ENCODE measurements around the gene DHX40.
"Not testable (repeated sequence)": the region's sequence is repeated elsewhere in the genome, so short reads cannot be mapped to it uniquely, and the experiment has no call there.

The DHX40 gene

GRCh38 chr17:59565171-59565958 is at the start of gene DHX40:
Gene DHX40 (plus strand): TSS chr17:59565610. CDS start chr17:59565672, 62 bp downstream.
- DNase-seq: peak; percentile 49

DNA sequence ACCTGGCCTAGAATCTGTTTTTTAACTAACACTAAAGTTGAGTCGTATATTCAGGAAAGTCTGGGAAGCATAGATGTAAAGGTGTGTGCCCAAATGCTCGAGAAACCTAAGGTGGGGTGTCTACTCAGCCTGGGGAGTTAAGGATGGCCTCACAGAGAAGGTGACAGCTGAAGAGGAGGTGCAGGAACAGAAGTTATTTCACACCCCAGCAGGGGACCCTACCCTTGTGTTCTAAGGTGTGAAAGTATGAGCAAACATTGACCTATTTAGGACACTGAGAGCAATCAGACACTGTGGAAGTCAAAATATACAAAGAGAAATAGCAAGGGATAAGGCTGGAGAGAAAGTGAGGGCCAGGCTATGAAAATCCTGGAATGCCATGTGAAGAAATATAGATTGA is 49.0 kb upstream of the DHX40 start:
- DNase-seq: no peak

GRCh38 chr17:59519132-59519531 is 46.3 kb upstream of the DHX40 start:
- DNase-seq: no peak

- no peak for DNase-seq
Observed at GRCh38 chr17:59520251-59520650, 45.2 kb upstream of the DHX40 start.

GRCh38 chr17:59521465-59522126 is 43.8 kb upstream of the DHX40 start:
- peak; percentile 14 for DNase-seq

GRCh38 chr17:59524930-59525329 is 40.5 kb upstream of the DHX40 start:
- DNase-seq: not testable (repeated sequence)

DNA sequence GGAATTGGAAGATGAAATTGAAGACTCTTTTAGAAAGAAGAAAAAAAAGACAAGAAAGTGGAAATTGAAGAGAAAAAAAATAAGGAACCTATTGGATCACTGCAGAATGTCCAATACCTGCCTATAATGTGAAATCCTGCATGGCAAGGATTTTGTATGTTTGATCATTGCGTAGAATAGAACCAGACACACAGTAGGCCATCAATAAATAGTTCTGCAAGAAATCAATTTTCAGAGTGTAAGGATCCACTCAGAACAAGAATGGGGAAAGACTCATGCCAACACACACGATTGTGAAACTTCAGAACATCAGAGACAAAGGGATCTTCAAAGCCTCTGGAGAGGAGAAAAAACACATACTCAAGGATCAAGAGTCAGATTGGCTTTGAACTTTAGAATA is 39.7 kb upstream of the DHX40 start:
- DNase-seq: no peak

- no peak for DNase-seq
Observed at GRCh38 chr17:59526451-59526850, 39.0 kb upstream of the DHX40 start.

- DNase-seq: no peak
Observed at GRCh38 chr17:59527325-59527917, 38.0 kb upstream of the DHX40 start.

GRCh38 chr17:59527931-59528330 is 37.5 kb upstream of the DHX40 start:
- no peak for DNase-seq

DNA sequence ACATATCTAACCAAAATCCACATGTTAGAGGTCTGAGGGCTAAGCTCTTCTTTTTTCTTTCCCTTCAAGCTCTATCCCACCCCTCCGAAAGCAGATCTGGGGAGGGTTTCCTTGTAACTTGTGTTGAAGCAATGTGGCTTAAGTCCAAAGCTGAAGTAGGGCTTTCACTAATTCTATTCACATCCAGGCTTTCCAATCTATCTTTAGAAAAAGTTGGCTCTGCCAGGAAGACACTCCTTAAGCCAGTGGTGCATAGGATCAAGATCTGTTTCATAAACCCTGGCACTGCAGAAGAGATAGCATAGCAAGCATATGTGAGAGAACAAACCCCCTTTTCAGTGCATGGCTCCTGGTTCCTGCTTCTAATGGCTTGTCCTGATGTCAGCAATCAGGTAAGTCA is 34.9 kb upstream of the DHX40 start:
- DNase-seq: no peak

DNA sequence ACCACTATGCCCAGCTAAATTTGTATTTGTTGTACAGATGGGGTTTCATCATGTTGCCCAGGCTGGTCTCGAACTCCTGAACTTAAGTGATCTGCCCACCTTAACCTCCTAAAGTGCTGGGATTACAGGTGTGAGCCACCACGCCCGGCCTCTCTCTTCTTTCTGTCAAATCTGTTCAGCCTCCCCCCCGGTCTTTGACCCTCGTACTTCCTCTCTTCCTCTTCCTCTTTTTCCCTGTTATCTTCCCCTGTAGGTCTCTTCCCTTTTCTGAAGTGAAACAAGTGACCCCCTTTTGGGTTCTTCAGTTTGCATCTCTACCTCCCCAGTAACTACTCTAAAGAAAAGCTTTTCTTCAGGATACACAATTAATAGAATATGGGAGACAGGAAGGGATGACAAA is 31.7 kb upstream of the DHX40 start:
- no peak for DNase-seq

GRCh38 chr17:59534583-59534982 is 30.8 kb upstream of the DHX40 start:
- no peak for DNase-seq

- DNase-seq: no peak
Observed at GRCh38 chr17:59538195-59538909, 27.1 kb upstream of the DHX40 start.

DNA sequence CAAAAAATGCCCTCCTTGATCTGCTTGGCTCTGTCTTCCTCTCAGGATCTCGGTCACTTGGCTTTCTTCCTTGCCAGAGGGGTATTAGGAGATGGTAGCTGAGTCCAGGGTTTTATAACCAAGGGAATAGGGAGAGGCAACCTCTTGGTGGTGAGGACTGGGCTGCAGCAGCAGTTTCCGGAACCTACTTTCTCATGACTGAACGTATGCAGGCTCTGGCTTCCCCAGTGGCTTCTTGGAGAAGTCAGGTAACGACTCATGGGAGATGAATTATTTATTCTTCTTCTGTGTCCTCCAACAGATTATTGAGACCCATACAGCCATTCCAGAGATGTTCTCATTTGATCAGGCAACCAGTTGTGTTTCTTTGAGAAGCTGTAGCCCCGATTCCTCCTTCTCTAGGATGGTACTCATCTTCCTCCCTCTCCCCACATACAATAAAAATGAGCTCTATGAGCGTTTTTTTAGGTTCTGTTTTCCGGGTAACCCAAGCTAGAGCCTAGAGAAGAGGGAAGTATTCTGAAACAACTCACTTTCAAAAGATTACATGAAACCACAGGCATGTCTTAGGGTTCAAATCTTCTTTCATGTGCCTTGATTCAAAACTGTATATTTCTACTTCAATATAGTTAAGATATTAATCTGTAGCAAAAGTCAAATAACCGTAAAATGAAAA is 22.3 kb upstream of the DHX40 start:
- DNase-seq: no peak

- DNase-seq: no peak
Observed at GRCh38 chr17:59545942-59546341, 19.5 kb upstream of the DHX40 start.

DNA sequence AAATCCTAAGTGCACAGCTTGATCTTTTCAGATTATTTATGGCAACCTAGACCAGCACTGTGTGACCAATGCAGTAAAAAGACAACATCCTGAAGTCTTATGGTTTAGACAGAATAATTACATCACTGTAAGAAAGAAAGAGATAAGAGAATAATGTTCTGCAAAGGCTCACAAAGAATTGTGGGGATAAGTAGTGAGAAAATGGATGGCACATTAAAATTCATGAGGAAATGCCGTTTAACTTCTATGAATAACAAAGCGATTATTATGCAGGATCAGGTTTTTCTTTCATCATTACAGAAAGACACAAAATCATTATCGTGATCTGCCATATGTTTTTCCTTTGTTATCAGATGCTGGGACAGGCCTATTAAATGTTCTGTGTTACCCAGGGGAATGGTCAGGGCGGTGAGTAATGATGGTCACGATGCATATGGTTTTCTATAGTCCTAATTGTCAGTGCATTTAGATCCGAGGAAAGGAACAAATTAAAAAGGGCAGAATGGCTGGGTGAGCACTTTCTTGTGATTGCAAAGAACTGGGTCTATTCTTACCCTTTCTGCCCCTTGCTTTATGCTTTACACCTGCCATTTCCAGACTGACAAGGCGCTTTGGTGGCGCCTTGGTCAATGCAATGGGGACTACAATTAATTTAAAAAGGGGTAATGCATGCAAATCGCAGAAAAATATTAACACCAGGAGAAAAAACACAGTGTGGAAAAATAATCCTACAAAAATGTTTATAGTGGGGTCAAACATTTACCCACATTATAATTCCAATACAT is 18.1 kb upstream of the DHX40 start:
- DNase-seq: no peak

DNA sequence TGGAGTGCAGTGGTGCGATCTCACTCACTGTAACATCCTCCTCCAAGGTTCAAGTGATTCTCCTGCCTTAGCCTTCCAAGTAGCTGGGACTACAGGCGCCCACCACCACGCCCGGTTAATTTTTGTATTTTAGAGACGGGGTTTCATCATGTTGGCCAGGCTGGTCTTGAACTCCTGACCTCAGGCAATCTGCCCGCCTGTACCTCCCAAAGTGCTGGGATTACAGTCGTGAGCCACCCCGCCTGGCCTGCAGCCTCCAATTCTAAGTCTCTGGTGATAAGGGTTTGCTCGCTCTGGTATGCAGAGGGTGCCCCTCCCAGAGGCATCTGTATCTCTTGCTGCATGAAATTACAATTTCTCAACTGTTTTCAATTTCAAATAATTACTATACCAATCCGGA is 16.4 kb upstream of the DHX40 start:
- not testable (repeated sequence) for DNase-seq

DNA sequence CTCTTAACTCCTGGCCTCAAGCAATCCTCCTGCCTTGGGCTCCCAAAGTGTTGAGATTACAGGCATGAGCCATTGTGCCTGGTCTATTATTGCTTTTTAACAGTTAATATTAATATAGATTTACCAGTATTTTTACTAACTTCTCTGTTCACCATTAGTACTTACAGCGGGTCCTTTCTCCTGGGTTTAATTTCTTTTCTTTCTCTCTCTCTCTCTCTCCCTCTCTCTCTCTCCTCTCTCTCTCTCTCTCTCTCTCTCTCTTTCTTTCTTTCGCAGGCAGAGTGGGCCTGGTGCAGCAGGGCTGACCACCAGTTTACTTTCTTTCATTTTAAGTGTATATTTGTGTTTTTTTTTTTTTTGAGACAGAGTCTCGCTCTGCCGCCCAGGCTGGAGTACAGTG is 14.7 kb upstream of the DHX40 start:
- no peak for DNase-seq

GRCh38 chr17:59558039-59558438 is 7.4 kb upstream of the DHX40 start:
- no peak for DNase-seq

- DNase-seq: no peak
Observed at GRCh38 chr17:59558953-59559352, 6.5 kb upstream of the DHX40 start.

GRCh38 chr17:59561042-59561441 is 4.4 kb upstream of the DHX40 start:
- no peak for DNase-seq
